Kasumi-1 (cell line): ENCODE data around the gene KDM5C.
"Not testable (repeated sequence)": the region's sequence is repeated elsewhere in the genome, so short reads cannot be mapped to it uniquely, and the experiment has no call there.

Source experiments
- DNase-seq, 2 experiments: peaks; one replicate each; lab custom pipeline; 2025; lab: John Stamatoyannopoulos, UW

Gene KDM5C

GRCh38 chrX:53190363-53190960, 34.5 kb downstream of the KDM5C start:
- peak in 1 of 2 experiments; percentile 1 for DNase-seq

GRCh38 chrX:53188763-53189162, 36.2 kb downstream of the KDM5C start:
- no peak for DNase-seq

- no peak for DNase-seq
Measured at GRCh38 chrX:53186351-53186750, 38.7 kb downstream of the KDM5C start.

GRCh38 chrX:53184836-53185235, 40.2 kb downstream of the KDM5C start:
- DNase-seq = no peak

GRCh38 chrX:53171356-53171755, 53.7 kb downstream of the KDM5C start:
- DNase-seq = no peak

GRCh38 chrX:53166103-53166502, 58.9 kb downstream of the KDM5C start:
- DNase-seq = no peak

GRCh38 chrX:53164566-53164965, 60.4 kb downstream of the KDM5C start:
- DNase-seq = not testable (repeated sequence)

GRCh38 chrX:53163436-53163835, 61.6 kb downstream of the KDM5C start:
- no peak for DNase-seq

GRCh38 chrX:53160297-53160983, 64.6 kb downstream of the KDM5C start:
- no peak for DNase-seq

GRCh38 chrX:53159184-53159583, 65.8 kb downstream of the KDM5C start:
- no peak for DNase-seq

- no peak for DNase-seq
Measured at GRCh38 chrX:53156207-53156596, 68.8 kb downstream of the KDM5C start.

- DNase-seq = no peak
Measured at GRCh38 chrX:53155512-53156206, 69.3 kb downstream of the KDM5C start.

- DNase-seq = no peak
Measured at GRCh38 chrX:53153581-53153980, 71.4 kb downstream of the KDM5C start.
